K562 (cell line): ENCODE measurements around the gene KIF17. TPM values are rescaled to one million over a fixed set of nuclear protein-coding genes. Genes with fewer than 3 reads are reported as not detected.

Source experiments
- ETV1 ChIP-seq: fragments of 450-650 bp; conservative IDR thresholded peaks from 2 replicates; pipeline ENCODE4 v1.6.1; 2016; ENCODE audit warnings: missing genetic modification characterization, control low read depth, low read depth, missing compliant biosample characterization
- HMBOX1 ChIP-seq: sonication (generic); IDR thresholded peaks from 2 replicates; pipeline ENCODE4 v1.6.1; 2016
- POLR2G ChIP-seq: fragments of 200-400 bp; formaldehyde crosslinking; IDR thresholded peaks from 2 replicates; pipeline ENCODE4 v1.6.1; 2017; ENCODE audit warnings: low read depth, mild to moderate bottlenecking, antibody characterized with exemption, low read length, moderate library complexity
- ZNF197 ChIP-seq: fragments of 200-800 bp; sonication (Bioruptor generic); IDR thresholded peaks from 2 replicates; pipeline ENCODE4 v1.6.1; 2016; ENCODE audit warnings: low read depth, missing genetic modification characterization, missing compliant biosample characterization
- ZNF263 ChIP-seq: sonication (generic); formaldehyde crosslinking; IDR thresholded peaks from 2 replicates; pipeline ENCODE4 v1.8.0; 2022; ENCODE audit warnings: mild to moderate bottlenecking, missing genetic modification reagents, borderline replicate concordance
- polyA plus RNA-seq, 8 experiments: library from polyadenylated mRNA; depleted of rRNA in 4 of 8; stranded (reverse) in 5 of 8; unstranded in 3 of 8; fragments of >200 nt; fragmentation: Nextera tagmentation in 2 of 8; fragmentation: Illumina TruSeq in 1 of 8; extraction: Ambion mirVana in 2 of 8; extraction: Trizol in 1 of 8; gene quantifications; 2 replicates each; pipeline versions ENCODE4 v1.2.1 to v1.2.3, GENCODE V29; 2011 to 2014; ENCODE audit warnings: inconsistent platforms in 1 of 8, missing spikeins in 1 of 8
- total RNA-seq, 7 experiments: library from RNA; depleted of rRNA in 6 of 7; stranded (reverse); fragments of >200 nt in 6 of 7; fragmentation: Illumina TruSeq in 2 of 7; extraction: Trizol in 2 of 7; gene quantifications; 2 replicates each; pipeline versions ENCODE4 v1.2.1 to v1.2.3, GENCODE V29; 2011 to 2021; ENCODE audit warnings: low replicate concordance in 1 of 7
- TF ChIP-seq, protein P1 (sequence below), 2 experiments: fragments of 450-650 bp in 1 of 2; sonication (generic) in 1 of 2; formaldehyde crosslinking in 1 of 2; IDR thresholded peaks; 2 replicates each; pipeline versions ENCODE4 v1.7.1 to v1.9.0; 2016 to 2022; ENCODE audit warnings: inconsistent platforms in 1 of 2, mild to moderate bottlenecking in 1 of 2, missing genetic modification reagents in 1 of 2
- TF ChIP-seq, protein P2 (sequence below): sonication (generic); formaldehyde crosslinking; IDR thresholded peaks from 2 replicates; pipeline ENCODE4 v1.8.0; 2022; ENCODE audit warnings: mild to moderate bottlenecking, missing genetic modification reagents
- TF ChIP-seq, protein P3 (sequence below): fragments of 450-650 bp; IDR thresholded peaks from 2 replicates; pipeline ENCODE4 v1.6.1; 2016; ENCODE audit warnings: antibody characterized with exemption

Gene KIF17
- total and polyA plus RNA-seq, 9 of the 15 experiments (the other 6 are each of a cell fraction or from before 2014, with no cell fraction given), result 0.04 to 0.47 (median 0.18) TPM; not detected in 5

DNA sequence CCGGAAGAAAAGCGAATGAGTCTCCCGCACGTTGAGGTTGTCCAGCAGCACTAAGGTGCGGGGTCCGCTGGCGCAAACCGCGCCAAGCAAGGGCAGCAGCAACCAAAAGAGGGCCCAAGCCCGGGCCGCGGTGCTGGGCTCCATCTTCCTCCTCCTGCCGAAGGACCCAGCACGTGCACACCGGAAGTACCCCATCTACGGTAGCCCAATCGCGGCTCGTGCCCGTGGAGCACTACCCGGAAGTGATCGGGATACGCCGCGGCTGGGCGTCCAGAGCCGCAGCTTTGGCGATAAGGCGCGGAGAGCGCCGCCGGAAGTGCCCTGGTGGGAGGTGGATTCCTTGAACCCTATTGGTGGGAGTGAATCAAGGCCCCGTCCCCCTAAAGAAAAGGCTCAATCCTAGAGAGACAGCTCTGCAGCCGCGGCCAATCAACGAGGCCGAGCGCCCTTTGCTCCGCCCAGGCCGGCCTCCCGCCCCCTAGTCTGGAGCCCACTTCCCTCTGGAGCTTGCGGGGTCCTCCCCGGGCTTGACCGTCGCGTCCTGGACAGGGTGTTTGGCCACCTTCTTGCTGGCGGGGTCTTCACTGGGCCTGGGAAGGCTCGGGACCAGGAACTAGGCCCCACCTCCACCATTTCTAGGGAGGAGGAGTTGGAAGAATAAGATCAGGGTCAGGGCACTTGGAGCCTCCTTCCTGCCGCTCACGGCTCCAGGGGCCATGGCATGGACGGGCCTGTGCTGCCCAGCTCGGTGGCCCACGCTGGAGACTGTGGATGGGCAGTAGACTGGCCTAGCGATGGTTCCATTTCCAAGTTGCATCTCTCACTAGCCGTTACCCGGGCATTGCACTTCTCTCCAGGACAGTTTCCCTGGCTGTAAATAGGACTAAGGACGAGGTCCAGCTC, 56.3 kb downstream of the KIF17 start, which contains the start of gene DDOST (continued):
- TF ChIP-seq, protein P1, sequence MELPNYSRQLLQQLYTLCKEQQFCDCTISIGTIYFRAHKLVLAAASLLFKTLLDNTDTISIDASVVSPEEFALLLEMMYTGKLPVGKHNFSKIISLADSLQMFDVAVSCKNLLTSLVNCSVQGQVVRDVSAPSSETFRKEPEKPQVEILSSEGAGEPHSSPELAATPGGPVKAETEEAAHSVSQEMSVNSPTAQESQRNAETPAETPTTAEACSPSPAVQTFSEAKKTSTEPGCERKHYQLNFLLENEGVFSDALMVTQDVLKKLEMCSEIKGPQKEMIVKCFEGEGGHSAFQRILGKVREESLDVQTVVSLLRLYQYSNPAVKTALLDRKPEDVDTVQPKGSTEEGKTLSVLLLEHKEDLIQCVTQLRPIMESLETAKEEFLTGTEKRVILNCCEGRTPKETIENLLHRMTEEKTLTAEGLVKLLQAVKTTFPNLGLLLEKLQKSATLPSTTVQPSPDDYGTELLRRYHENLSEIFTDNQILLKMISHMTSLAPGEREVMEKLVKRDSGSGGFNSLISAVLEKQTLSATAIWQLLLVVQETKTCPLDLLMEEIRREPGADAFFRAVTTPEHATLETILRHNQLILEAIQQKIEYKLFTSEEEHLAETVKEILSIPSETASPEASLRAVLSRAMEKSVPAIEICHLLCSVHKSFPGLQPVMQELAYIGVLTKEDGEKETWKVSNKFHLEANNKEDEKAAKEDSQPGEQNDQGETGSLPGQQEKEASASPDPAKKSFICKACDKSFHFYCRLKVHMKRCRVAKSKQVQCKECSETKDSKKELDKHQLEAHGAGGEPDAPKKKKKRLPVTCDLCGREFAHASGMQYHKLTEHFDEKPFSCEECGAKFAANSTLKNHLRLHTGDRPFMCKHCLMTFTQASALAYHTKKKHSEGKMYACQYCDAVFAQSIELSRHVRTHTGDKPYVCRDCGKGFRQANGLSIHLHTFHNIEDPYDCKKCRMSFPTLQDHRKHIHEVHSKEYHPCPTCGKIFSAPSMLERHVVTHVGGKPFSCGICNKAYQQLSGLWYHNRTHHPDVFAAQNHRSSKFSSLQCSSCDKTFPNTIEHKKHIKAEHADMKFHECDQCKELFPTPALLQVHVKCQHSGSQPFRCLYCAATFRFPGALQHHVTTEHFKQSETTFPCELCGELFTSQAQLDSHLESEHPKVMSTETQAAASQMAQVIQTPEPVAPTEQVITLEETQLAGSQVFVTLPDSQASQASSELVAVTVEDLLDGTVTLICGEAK (IDR thresholded peaks at IDR 0.05), result peak; percentile 99
- TF ChIP-seq, protein P1 (CRISPR knock-in tag; IDR thresholded peaks at IDR 0.05), result no peak
- peak; percentile 90 for TF ChIP-seq ETV1
- TF ChIP-seq HMBOX1, result no peak
- TF ChIP-seq, protein P2, sequence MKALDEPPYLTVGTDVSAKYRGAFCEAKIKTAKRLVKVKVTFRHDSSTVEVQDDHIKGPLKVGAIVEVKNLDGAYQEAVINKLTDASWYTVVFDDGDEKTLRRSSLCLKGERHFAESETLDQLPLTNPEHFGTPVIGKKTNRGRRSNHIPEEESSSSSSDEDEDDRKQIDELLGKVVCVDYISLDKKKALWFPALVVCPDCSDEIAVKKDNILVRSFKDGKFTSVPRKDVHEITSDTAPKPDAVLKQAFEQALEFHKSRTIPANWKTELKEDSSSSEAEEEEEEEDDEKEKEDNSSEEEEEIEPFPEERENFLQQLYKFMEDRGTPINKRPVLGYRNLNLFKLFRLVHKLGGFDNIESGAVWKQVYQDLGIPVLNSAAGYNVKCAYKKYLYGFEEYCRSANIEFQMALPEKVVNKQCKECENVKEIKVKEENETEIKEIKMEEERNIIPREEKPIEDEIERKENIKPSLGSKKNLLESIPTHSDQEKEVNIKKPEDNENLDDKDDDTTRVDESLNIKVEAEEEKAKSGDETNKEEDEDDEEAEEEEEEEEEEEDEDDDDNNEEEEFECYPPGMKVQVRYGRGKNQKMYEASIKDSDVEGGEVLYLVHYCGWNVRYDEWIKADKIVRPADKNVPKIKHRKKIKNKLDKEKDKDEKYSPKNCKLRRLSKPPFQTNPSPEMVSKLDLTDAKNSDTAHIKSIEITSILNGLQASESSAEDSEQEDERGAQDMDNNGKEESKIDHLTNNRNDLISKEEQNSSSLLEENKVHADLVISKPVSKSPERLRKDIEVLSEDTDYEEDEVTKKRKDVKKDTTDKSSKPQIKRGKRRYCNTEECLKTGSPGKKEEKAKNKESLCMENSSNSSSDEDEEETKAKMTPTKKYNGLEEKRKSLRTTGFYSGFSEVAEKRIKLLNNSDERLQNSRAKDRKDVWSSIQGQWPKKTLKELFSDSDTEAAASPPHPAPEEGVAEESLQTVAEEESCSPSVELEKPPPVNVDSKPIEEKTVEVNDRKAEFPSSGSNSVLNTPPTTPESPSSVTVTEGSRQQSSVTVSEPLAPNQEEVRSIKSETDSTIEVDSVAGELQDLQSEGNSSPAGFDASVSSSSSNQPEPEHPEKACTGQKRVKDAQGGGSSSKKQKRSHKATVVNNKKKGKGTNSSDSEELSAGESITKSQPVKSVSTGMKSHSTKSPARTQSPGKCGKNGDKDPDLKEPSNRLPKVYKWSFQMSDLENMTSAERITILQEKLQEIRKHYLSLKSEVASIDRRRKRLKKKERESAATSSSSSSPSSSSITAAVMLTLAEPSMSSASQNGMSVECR (CRISPR knock-in tag), result peak; percentile 91
- TF ChIP-seq ZNF263 (CRISPR knock-in tag), result peak; percentile 96
- peak; percentile 95 for TF ChIP-seq POLR2G
- TF ChIP-seq, protein P3, sequence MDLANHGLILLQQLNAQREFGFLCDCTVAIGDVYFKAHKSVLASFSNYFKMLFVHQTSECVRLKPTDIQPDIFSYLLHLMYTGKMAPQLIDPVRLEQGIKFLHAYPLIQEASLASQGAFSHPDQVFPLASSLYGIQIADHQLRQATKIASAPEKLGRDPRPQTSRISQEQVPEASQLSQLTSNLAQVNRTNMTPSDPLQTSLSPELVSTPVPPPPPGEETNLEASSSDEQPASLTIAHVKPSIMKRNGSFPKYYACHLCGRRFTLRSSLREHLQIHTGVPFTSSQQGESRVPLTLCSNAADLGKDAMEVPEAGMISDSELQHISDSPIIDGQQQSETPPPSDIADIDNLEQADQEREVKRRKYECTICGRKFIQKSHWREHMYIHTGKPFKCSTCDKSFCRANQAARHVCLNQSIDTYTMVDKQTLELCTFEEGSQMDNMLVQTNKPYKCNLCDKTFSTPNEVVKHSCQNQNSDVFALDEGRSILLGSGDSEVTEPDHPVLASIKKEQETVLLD, result 0 out of 2 replicates have a peak, but pooled peaks have one; percentile 14
- no peak; the same call in 1 of the 2 replicates for TF ChIP-seq ZNF197 (CRISPR knock-in tag)
